Measurements from ENCODE around the gene B4GALT1.

DNA sequence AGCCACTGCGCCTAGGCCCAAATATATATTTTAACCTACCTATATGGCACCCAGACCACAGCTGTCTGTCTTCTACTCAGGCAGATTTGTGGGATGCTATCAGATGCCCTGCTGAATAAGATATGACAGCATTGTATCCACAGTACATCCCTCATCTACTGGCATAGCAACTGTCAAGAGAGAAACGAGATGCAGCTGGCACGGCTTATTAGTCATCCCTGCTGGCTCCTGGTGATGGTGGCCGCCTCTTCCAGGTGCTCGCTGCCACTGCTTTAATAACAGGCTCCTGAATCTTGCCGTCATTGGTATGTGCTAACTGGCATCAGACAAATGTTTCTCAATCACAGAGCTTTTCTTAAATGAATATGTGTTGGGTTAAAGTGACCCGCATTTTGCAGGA lies 34.0 kb downstream of the B4GALT1 start:
- no peak for TF ChIP-seq EP300 (IDR thresholded peaks at IDR 0.05)
- no peak for TF ChIP-seq POLR2A (IDR thresholded peaks at IDR 0.05)
- TF ChIP-seq POLR2AphosphoS5 (IDR thresholded peaks at IDR 0.05), result no peak
